Stimulated activated CD4-positive, alpha-beta T cell treated with anti-CD3 and anti-CD28 coated beads, Interleukin-4, amount 100 ng/mL, for 24 hours (primary cell): Measurements from ENCODE around the gene LDLRAD3.

Source experiments
- DNase-seq: peaks from one replicate; pipeline ENCODE4 v3.0.0-alpha.2; 2020

Gene LDLRAD3

DNA sequence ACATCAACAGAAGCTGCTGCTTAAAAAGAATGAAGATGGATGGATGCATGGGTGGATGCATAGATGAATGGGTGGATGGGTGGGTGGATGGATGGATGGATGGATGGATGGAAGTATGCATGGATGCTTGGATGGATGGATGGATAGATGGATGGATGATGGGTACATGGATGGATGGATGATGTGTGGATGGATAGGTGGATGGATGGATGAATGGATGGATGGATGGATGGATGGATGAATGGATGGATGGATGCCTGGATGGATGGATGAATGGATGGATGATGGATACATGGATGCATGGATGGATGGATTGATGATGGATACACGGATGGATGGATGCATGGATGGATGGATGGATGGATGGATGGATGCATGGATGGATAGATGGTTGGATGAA, 110.8 kb downstream of the LDLRAD3 start:
- no peak for DNase-seq

DNA sequence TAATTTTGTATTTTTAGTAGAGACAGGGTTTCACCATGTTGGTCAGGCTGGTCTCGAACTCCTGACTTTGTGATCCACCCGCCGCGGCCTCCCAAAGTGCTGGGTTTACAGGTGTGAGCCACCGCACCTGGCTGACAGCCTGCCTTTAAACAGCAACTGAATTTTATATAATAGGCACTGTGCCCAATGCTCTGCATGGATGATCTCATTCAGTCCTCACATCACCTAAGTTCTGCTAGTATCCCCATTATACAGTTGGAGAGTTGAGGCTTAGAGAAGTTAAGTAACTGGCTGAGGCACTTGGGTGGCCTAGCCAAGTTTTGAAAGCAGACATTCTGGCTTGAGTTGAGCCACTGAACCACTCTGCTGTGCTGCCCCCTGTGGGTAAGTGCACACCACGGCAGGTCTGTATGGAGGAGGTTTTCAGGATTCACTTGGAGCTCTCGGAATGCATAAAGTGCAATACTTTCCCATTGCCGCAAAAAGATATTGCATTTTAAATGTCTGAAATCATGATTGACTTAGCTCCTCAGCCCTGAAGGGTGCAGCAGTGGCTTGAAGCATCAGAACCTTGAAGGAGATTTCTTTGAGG, 112.4 kb downstream of the LDLRAD3 start:
- DNase-seq: no peak

DNA sequence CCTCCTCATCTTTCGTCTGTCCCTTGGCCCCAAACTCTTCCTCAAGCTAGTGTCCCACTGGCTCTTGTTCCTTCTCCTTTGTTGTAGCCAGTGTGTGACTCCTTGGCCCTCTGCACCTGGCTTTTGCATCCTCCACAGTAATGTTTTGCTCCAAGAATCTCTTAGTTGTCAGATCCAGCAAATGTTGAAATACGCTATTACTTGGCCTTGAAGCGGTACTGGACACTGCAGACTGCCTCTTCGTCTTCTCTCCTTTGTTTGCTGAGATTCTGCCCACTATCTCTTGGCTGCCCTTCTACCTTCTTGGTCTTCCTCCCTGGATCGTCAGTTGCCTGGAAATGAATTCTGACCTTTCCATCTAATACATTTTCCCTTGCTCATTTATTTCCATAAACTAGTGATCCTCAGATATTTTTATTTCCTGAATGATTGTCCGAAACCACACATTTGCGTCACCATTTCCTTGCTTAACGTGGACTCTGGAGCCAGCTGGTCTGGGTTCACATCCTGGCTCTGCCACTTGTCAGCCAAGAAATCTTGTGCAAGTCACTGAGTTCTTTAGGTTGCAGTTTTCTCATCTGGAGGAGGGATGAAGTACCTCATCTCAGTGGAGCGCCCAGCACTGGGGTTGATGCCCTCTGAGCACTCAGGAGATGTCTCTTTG, 113.6 kb downstream of the LDLRAD3 start:
- DNase-seq: no peak

DNA sequence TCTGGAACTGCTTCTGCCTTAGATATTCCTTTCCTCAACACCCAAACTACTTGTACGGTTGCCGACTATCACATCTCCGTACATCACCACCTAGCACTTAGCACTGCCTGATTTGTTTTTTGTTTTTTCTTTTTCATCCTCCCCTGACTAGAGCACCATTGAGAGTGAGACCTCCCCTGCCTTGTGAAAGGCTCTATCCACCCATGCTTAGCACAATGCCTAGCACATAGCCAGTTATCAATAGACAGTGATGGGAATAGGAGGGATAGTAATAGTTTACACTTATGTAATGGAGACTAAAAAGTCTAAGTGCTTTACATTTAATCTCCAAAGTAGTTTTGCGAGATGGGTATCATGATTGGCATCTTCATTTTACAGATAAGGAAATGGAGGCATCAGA, 115.8 kb downstream of the LDLRAD3 start:
- no peak for DNase-seq

DNA sequence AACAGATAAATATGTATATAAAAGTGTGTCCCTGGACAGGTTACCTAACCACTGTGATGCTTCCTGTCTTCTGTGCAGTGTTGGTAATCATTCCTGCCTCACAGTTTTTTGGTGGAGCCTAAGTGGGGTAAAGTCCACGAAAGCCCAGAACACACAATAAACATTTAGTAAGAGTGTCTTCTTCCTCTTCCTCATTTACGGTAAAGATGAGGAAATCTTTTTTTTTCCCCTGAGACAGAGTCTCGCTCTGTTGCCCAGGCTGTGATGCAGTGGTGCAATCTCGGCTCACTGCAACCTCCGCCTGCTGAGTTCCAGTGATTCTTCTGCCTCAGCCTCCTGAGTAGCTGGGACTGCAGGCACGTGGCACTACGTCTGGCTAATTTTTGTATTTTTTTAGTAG, 117.1 kb downstream of the LDLRAD3 start:
- DNase-seq: no peak

DNA sequence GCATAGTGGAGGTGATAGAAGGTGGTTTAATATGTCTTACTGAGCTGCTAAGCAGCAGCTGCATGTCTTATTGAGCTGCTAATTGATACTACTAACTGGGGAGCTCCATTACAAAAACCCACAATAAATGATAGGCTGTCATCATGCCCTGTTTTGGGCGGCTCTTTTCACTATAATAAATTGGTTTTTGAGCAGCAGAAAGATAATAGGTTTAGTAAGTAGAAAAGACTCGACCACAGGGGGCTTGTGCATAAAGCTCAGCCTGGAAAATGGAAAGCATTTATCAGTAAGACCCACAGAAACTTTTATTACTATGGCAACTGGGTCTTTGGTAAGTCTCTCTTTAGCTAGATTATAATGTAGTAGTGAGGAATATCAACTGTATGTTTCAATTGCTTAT, 117.6 kb downstream of the LDLRAD3 start:
- DNase-seq: no peak

DNA sequence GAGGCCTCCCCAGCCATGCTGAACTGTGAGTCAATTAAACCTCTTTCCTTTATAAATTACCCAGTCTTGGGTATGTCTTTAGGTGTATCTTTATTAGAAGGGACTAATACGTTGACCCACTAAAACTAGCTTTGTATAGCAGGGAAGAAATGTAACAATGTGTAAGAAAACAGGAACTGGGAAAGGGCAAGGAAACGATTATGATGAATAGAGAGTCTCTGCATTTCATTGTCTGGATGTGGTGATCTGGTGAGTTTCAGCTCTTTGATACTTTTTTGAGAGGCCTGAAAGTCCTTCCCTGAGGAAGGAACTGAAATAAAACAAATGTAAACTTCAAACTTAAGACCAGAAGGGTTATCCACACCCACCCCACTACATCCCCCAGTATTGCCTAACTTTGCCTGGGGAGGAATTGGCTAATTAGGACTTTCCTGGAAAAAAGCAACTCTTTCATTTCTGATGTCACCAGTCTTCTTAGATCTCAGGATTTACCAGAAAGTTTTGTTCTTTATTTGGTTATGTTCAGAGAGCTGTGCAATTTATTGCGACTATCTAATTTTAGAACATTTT, 119.0 kb downstream of the LDLRAD3 start:
- no peak for DNase-seq

DNA sequence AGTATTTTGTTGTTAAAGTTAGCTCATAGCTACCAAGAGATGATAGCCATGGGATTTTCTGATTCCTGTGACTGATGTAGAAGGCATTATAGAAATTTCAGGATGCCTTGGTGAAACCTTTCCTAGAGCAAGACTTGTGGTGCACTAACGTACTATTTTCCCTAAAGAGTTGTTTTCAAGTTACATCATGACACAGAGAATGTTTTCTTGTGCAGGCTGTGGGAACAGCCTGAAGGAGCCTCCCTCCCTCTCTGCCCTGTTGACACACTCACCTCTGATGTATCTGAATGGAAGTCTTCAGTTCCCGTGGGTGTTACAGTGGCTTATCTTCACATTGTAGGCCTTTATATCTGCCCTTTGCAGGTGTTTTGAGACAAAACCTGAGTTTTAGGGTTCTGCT, 121.6 kb downstream of the LDLRAD3 start:
- no peak for DNase-seq

DNA sequence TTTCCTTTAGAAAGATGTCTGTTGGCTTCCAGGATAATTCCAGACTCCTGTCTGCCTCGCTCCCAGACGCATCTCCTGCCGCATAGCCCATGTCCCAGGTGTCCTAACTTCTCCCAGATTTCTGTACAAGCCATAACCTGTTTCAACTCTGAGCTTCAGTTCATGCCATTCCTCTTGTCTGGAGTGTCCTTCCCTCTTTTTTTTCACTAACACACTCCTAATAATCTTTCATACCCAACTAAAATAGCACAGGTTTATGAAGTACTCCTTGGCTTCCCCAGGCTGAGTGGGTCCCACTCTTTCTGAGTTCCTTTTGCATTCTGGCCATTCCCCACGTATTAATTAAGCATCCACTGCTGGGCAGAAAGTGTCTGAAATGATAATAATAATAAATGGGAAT, 123.0 kb downstream of the LDLRAD3 start:
- DNase-seq: no peak

DNA sequence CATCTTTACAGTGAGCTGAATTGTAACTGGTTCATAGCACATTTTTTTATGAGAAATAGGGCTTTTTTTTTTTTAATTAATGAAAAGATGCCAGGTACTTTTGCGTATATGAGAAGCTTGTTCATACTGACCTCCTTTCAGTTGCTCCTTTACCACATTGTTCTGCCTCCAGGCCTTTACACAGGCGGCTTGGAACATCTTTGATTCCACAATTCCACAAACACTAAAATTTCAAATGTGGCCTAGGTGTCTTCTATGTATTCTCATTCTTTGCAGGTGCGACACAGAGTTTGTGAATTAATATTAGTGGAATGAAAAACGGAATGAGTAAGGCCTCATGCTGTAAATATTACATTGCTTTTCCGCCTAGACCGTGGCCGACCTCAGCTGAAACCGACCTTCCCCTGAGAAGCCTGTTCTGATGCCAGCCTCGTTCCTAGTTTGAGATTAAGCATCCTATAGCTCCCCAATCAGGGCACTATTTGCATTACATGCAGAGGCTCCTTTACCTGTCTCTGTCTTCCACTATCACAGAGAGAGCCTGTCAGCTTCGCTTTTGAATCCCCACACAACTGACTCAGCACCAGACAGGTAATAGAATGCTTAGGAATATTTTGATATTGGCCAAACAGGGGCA, 125.8 kb downstream of the LDLRAD3 start:
- DNase-seq: no peak

DNA sequence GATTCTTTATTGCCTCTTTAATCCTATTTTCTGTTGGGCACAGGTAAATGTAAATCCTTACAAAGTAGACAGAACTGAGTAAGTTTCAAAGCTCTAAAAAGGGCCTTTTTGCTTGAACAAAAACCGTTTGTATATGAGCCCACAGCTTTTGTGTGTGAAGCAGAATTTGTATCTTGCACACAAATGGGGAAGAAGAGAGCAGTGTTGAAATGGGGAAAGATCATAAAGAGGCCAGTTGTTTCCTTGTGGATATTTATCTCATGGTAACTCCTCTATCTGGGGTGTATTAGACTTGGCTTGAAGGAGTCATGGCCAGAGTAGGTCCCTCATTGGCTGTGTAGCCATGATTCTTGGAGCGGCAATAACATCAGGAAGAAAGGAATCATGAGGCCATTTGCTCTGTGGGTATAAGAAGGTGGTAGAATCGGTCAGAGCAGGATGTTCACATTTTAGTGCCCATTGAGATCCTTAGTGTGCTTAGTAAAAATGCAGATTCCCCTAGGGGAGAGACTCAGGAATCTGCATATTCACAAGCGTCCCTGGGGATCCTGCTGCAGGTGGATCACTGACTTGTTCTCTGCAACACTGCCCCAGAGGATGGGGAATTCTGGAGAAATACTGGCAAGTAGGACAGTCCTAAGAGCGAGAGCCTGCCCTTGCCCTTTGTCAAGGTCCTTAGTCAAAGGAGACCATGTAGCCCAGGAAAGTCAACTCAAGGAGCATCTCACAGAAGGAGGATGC, 126.5 kb downstream of the LDLRAD3 start:
- no peak for DNase-seq

DNA sequence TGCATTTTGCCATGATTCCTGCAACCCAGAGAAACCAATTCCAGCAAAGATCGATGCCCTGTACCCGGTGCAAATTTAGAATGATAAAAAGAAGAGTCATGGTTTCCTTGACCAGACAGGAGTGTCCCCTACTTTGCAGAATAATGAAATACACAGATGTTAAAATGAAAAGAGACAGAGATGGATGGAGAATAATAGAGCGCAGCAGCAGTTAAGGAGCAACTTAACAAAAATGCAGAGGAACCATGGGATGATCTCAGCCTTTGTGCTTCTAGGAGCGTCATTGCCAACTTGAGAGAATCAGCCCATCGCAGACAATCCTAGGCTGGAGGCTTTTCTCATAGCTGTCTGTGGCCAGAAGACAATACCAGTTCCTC, 127.1 kb downstream of the LDLRAD3 start:
- DNase-seq: no peak

DNA sequence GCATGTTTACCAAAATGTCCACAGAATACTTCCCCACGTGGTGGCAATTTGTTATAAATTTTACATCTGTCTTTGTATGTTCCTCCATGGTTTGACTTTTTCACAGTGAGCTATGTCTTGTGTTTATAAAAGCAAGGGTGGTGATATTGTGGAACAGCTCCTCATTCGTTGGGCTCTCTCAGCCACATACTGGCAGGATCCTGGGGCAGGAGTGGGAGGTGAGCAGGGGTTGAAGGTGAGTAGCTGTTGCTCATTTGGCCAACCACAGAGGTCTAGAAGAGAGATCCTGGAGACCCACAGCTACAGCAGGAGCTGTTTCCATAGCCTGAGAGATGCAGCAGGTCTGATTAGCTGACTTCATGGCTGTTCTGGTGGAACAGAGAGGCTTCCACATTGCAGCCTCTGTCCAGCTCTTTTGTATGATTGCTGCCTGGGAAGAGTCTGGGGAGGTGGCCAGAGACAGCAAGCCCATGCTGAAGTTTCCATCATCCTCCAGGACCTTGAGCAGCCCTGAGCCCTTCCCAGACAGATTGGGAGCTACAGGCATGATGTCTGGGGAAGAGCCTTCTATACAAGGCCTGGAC, 128.1 kb downstream of the LDLRAD3 start:
- DNase-seq: no peak

DNA sequence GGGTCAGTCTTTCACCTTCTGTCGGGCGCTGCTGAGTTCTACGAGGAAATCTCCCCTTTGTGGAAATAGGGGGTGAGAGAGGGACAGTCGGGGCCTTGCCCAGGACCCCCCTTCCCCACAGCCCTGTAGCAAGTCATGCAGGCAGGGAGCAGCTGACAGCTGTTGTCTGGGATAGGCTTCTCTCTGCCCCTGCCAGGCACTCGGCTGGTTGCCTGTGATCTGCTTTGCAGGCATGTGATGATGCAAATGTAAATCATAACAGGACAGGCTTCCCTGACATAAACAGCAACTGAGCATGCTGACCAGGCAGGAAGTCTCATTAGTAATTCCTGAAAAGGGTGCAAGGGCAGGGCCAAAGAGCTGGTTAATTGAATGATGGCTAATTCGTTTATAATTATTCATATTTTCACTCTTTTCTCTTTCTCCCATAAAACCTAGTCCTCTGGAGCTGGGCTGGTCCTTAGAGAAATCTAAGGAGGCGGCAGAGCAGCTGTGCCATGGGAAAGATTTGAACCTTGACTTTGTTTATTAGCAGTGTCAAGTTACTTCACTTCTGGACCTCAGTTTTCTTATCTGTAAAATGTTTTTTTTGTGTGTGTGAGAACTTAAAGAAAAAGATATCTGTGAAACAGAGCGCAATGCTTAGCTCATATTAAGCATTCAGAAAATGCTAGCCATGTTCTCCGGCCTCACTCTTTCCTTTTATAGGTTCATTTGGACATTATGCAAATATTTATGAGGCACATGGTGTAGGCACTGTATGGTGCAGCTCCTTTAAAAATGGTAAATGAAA, 129.7 kb downstream of the LDLRAD3 start:
- DNase-seq: no peak

DNA sequence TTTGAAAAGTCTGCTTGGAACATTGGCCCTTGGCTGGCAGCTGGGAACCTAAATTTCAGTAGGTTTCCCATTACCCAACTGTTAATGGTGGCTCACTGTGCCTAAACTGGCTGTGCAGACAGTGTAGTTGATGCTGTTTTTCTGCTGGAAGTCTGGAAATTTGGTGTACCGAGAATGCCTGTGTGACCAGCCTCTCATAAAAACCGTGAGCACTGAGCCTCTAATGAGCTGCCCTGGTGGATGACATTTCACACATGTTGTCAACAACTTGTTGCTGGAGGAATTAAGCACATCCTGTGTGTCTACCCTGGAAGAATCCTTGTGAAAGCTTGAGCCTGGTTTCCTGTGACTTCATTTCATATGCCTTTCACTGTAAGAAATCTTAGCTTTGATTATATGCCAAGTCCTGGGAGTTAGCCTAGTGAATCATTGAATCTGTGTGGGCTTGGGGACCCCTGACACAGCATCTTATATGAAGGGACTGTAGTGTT, 131.1 kb downstream of the LDLRAD3 start:
- no peak for DNase-seq

DNA sequence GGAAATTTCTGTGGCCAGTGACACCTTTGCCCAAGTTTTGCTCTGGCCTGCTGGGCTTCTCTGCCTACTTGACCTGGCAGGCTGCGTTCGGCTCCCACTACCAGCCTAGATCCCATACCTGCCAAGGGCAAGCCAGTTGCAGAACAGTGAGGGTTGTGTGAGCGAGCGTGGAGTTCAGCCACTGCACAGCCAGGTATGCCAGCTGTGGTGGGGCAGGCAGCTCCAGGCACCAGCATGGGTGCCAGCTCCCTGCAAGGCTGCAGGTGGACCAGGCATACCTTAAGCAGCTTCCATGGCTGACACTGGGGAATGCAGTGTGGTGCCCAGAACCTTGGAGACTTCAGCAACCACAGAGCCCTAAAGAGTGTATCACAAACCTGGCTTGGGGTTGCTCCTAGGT, 133.5 kb downstream of the LDLRAD3 start:
- no peak for DNase-seq

DNA sequence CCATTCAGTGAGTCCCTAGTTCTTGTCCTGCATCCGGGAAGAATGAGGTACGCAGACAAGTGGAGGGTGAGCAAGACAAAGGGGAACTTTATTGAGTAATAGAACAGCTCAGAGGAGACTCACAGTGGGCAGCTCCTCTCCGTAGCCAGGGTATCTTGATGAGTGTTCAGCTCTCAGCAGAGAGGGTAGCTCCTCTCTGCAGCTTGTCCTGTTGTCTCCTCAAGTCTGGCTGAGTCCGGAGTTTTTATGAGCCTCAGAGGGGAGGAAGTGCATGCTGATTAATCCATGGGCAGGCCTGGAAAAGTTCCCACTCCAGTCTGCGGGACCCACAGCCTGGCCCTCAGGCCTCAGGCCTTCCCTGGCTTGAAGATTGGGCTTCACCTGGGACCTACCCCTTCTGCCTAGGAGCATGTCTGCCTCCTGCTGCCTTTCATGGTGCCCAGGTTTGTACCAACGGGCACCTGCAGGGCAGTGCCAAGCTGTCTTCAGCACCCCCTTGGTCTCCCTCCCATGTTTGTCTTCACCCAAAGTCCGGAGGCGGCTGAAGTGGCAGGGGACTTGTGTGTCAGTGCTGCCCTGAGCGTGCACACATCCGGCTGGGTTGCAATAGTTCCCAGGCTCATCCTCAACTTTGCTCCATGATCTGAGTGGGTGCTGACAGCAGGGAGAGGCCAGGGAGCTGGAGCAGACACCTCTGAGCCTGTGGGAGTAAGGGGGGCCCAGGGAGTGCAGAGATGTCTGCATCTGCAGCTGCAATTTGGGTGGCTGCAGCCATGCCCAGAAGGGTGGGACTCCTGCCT, 134.2 kb downstream of the LDLRAD3 start:
- no peak for DNase-seq

DNA sequence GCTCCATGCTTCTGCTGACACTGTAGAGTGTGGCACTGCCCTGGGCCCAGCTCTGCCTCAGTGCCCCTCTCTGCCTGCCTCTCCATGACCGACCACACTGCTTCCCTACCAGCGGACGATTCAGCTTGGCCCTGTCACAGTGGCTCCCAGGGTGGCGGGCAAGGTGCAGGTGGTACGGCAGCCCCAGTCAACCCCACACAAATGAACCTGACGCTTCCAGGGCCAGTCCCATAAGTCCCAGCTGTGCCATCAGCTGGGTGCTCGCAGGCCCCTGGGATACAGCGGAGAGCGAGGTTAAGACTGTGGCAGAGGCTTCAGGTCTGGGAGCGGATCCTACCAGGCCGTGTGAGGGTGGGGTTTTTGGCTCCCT, 134.8 kb downstream of the LDLRAD3 start:
- no peak for DNase-seq

DNA sequence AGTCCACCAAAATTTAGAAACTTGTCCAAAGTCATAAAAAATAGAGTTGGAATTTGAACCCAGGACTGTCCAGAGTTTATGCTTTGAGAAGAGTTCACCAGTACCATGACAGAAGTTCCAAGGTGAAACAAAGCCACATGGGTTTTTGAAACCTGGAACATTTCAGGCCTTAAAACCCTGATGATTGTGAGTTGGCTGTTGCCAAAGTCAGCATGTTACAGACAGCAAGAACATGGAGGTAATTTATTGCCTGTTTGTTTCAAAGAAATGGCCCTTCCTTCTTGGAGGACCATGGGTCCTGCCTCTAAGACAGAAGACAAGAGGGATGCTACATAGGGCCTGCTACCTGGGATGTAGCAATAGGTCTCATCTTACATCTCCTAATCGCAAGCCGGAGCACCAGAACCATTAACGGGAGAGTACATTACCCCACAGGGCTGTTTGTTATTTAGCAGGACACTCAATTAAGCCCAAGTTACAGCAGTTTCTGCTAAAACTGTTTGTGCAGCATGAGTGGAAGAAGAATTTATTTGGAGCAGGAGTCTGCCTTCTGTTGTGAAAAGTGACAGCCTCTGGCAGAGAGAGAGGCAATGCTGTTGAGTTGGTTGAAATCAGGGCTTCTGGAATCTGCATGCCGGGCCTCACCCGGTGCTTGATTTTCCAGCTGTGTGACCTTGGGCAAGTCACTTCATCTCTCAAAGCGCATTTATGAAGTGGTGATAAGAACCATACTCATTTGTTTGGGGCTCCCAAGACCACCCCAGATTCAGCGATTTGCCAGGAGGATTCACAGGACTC, 136.2 kb downstream of the LDLRAD3 start:
- DNase-seq: no peak

DNA sequence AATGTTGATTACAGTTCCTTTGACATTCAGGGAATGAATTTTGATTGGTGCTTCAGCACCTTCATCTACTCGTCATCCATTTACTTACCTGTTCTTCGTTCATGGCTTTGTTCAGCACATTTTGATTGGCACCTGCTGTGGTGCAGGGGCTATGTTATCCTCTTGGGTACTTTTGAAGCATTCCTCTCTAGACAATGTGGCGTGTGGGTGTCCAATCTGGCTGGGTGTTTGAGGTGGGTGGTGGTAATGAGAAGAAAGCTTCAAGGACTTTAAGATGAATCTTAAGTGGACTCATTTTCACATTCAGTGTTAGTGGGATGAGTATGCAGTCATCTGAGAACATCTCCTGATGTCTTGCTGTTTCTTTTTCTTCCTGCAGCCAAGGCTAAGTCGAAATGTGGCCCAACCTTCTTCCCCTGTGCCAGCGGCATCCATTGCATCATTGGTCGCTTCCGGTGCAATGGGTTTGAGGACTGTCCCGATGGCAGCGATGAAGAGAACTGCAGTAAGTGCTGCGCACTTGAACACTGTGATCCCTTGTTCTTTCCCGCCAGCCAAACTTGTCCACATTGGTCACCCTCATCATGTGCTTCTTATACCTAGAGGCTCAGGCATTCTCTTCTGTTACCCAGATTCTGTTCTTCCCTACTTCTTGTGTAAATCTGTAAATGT, 137.5 kb downstream of the LDLRAD3 start:
- DNase-seq: no peak
